OCI-LY7 (cell line): ENCODE measurements around the gene ITGB2. TPM values are rescaled to one million over a fixed set of nuclear protein-coding genes. Genes with fewer than 3 reads are reported as not detected.
"Not testable (repeated sequence)": the region's sequence is repeated elsewhere in the genome, so short reads cannot be mapped to it uniquely, and the experiment has no call there.

Experiments used
- BruUV-seq: library from RNA; stranded (reverse); fragments of 400-500 nt; replicated peaks from 2 replicates; lab custom pipeline; 2021; lab: Mats Ljungman, UMichigan
- CTCF ChIA-PET: fragments of 300-600 bp; sonication (Branson Sonifier 250); formaldehyde crosslinking; loops from one replicate; lab custom pipeline; 2022; ENCODE audit warnings: antibody characterized with exemption; ENCODE audit not compliant: unreplicated experiment; lab: Charles Lee
- POLR2A ChIA-PET: fragments of 300-600 bp; sonication (Branson Sonifier 250); formaldehyde crosslinking; loops from one replicate; lab custom pipeline; 2022; ENCODE audit warnings: antibody characterized with exemption; lab: Charles Lee
- DNase-seq: peaks from one replicate; pipeline ENCODE4 v3.0.0-alpha.2; 2015; ENCODE audit warnings: low spot score
- H2AFZ ChIP-seq: fragments of 200-600 bp; sonication (generic), shearing (Covaris generic); 2 replicates; pipeline ENCODE4 v1.6.1; 2014; ENCODE audit warnings: mild to moderate bottlenecking, antibody characterized with exemption, low read length, moderate library complexity
- H3K27ac ChIP-seq: fragments of 200-600 bp; sonication (generic); 2 replicates; pipeline ENCODE4 v1.5.1; 2014; ENCODE audit warnings: mixed run types, low read depth, mild to moderate bottlenecking, moderate library complexity, low read length, inconsistent platforms; ENCODE audit not compliant: poor library complexity, severe bottlenecking
- H3K36me3 ChIP-seq: fragments of 200-600 bp; sonication (generic); 2 replicates; pipeline ENCODE4 v1.6.1; 2014; ENCODE audit warnings: mild to moderate bottlenecking, antibody characterized with exemption, low read length, moderate library complexity, mixed read lengths; ENCODE audit not compliant: insufficient read depth
- H3K4me1 ChIP-seq: fragments of 200-600 bp; sonication (generic); 2 replicates; pipeline ENCODE4 v1.5.1; 2014; ENCODE audit warnings: mild to moderate bottlenecking, low read length; ENCODE audit not compliant: insufficient read depth, poor library complexity, severe bottlenecking
- H3K4me2 ChIP-seq: fragments of 200-600 bp; sonication (generic); 2 replicates; pipeline ENCODE4 v1.6.1; 2014; ENCODE audit warnings: mild to moderate bottlenecking, low read length
- H3K4me3 ChIP-seq: fragments of 200-600 bp; sonication (generic); 2 replicates; pipeline ENCODE4 v1.5.1; 2014; ENCODE audit warnings: mild to moderate bottlenecking, low read depth, low read length; ENCODE audit not compliant: poor library complexity, severe bottlenecking
- H3K79me2 ChIP-seq: fragments of 200-600 bp; sonication (generic); 2 replicates; pipeline ENCODE4 v1.6.1; 2016; ENCODE audit warnings: low read depth, mild to moderate bottlenecking, low read length, moderate library complexity, mixed read lengths; ENCODE audit not compliant: insufficient read depth
- H3K9me2 ChIP-seq: fragments of 200-600 bp; sonication (generic); 2 replicates; pipeline ENCODE4 v1.6.1; 2016; ENCODE audit warnings: mild to moderate bottlenecking, low read length, mixed read lengths; ENCODE audit not compliant: insufficient read depth
- H3K9me3 ChIP-seq: fragments of 200-600 bp; sonication (generic); 2 replicates; pipeline ENCODE4 v1.6.1; 2014; ENCODE audit warnings: mild to moderate bottlenecking, mixed run types, low read length, mixed read lengths
- H4K20me1 ChIP-seq: fragments of 200-600 bp; sonication (generic); 2 replicates; pipeline ENCODE4 v1.6.1; 2014; ENCODE audit warnings: mild to moderate bottlenecking, antibody characterized with exemption, low read length, moderate library complexity, mixed read lengths; ENCODE audit not compliant: insufficient read depth
- EZH2phosphoT487 ChIP-seq: fragments of 200-600 bp; sonication (generic); IDR thresholded peaks from 2 replicates; pipeline ENCODE4 v1.6.1; 2018; ENCODE audit warnings: low read depth, borderline replicate concordance, mild to moderate bottlenecking, mixed run types, antibody characterized with exemption, low read length, moderate library complexity, mixed read lengths
- intact Hi-C: fragments of 100-400 bp; cut with micrococcal nuclease; formaldehyde crosslinking; loops from one replicate; pipeline ENCODE4 v1.10.0; 2022; ENCODE audit not compliant: unreplicated experiment
- total RNA-seq, 2 experiments: library from RNA; depleted of rRNA in 1 of 2; stranded (reverse); fragments of >200 nt in 1 of 2; shearing (Covaris generic) in 1 of 2; gene quantifications; 2 replicates each; pipeline ENCODE4 v1.2.3, GENCODE V29; 2014 to 2022
- TF ChIP-seq, protein P1 (sequence below): fragments of 200-600 bp; sonication (generic); conservative IDR thresholded peaks from 2 replicates; pipeline ENCODE4 v1.5.1; 2014; ENCODE audit warnings: mild to moderate bottlenecking, antibody characterized with exemption, low read length, moderate library complexity, mixed read lengths

The ITGB2 gene
- total RNA-seq, 2 experiments from 2014 or later = 11.6 to 78.9 TPM

DNA sequence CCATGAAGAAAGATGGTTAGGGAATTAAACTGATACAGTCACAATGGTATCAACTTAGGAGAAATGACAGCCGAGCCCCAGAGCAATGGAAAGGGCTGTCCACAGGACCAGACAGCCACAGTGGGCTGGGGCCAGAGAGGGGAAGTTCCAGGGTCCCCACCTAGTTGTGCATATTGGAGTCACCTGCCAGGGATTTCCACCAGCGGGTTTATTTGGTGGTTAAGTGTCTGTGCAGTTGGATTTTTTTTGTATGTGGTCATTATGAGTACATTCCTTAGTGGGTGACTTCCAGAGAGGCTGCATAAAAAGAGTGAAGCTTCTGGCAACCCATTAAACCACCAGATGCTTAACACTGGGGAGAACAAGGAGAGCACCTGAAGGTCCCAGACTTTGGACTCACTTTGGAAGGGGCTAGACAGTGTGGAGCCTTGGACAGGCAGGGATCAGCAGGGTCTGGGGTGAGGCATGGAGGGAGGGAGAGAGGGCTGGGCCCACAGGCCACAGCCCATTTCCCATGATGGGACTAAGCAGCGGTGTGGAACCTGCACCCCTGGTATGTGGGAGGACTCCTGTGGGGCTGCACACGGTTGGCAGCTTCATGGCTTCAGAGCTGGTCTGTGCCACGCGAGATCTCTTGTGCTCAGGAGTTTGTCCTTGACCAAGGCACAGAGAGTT, 39.4 kb downstream of the ITGB2 start:
- H2AFZ ChIP-seq = peak overlapping the region; percentile 68; the same call in 1 of the 2 replicates
- no TSS peak for BruUV-seq
- no peaks in the 10 kb centered on the region for H3K9me2 ChIP-seq
- DNase-seq = no peak
- no peaks in the 10 kb centered on the region for H3K79me2 ChIP-seq
- no peak overlapping the region for H3K4me3 ChIP-seq
- no peak overlapping the region for H3K27ac ChIP-seq
- H3K9me3 ChIP-seq = no peaks in the 10 kb centered on the region
- intact Hi-C loops = no loop called here
- peaks cover 25% of the 10 kb centered on the region for H3K4me1 ChIP-seq
- no peaks in the 10 kb centered on the region for H3K36me3 ChIP-seq
- TF ChIP-seq, protein P1, sequence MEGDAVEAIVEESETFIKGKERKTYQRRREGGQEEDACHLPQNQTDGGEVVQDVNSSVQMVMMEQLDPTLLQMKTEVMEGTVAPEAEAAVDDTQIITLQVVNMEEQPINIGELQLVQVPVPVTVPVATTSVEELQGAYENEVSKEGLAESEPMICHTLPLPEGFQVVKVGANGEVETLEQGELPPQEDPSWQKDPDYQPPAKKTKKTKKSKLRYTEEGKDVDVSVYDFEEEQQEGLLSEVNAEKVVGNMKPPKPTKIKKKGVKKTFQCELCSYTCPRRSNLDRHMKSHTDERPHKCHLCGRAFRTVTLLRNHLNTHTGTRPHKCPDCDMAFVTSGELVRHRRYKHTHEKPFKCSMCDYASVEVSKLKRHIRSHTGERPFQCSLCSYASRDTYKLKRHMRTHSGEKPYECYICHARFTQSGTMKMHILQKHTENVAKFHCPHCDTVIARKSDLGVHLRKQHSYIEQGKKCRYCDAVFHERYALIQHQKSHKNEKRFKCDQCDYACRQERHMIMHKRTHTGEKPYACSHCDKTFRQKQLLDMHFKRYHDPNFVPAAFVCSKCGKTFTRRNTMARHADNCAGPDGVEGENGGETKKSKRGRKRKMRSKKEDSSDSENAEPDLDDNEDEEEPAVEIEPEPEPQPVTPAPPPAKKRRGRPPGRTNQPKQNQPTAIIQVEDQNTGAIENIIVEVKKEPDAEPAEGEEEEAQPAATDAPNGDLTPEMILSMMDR = no peak
- TF ChIP-seq EZH2phosphoT487 = no peak
- H3K4me2 ChIP-seq = peak overlapping the region; percentile 31
- CTCF ChIA-PET = no interaction called here
- H4K20me1 ChIP-seq = no peaks in the 10 kb centered on the region
- POLR2A ChIA-PET = no interaction called here

DNA sequence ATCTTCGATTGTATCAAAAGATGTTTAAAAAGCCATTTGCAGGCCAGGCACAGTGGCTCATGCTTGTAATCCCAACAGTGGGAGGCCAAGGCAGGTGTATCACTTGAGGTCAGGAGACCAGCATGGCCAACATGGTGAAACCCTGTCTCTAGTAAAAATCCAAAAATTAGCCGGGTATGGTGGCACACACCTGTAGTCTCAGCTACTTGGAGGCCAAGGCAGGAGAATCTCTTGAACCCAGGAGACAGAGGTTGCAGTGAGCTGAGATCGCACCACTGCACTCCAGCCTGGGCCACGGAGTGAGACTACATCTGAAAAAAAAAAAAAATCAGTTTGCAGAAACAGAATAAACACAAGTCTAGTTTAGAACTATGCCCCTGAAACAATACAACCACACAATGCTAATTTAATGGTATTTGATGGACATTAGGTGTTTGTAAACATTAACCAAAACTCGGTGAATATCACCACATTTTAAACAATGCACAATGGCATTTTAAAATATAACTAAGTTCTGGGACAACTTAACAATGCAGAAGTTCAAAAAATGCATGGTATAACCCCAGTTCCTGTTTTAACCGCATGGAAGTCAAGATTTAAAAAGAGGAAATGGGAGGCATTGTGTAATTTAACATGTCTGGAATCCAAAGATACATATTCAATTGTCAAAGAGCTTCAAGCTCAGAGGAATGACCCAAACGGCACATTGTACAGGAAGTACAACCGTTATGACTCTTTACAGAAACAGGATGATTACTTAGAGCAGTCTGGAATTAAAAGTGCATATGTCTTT, 40.1 kb downstream of the ITGB2 start:
- no TSS peak for BruUV-seq
- no peaks in the 10 kb centered on the region for H3K9me3 ChIP-seq
- H3K36me3 ChIP-seq = no peaks in the 10 kb centered on the region
- ChIA-PET POLR2A (interaction anchor here (0.6 kb wide), 1 partner anchor 57 kb away, joined by 4 read pairs; no protein-coding TSS in a partner anchor), CTCF (no interaction called here)
- no peak overlapping the region for H3K4me3 ChIP-seq
- DNase-seq = peak; percentile 36
- peak overlapping the region; percentile 68; the same call in 1 of the 2 replicates for H2AFZ ChIP-seq
- no peaks in the 10 kb centered on the region for H3K79me2 ChIP-seq
- H3K4me1 ChIP-seq = peaks cover 28% of the 10 kb centered on the region
- no peaks in the 10 kb centered on the region for H3K9me2 ChIP-seq
- TF ChIP-seq EZH2phosphoT487 = no peak
- TF ChIP-seq, protein P1 = no peak
- intact Hi-C loops = no loop called here
- H3K4me2 ChIP-seq = peak overlapping the region; percentile 31
- no peaks in the 10 kb centered on the region for H4K20me1 ChIP-seq
- no peak overlapping the region for H3K27ac ChIP-seq

DNA sequence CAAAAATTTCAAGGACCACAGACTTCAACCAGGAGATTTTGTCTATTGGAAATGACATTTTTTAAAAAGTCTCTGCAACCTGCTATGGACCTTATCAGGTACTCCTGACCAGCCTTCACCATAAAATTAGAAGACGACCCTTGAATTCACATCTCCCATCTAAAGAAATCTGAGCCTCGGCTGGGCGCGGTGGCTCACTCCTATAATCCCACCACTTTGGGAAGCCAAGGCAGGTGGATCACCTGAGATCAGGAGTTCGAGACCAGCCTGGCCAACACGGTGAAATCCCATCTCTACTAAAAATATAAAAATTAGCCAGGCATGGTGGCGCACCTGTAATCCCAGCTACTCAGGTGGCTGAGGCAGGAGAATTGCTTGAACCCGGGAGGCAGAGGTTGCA, 41.5 kb downstream of the ITGB2 start:
- DNase-seq, intact Hi-C loops, H3K4me2 ChIP-seq, POLR2A ChIA-PET, H3K36me3 ChIP-seq, BruUV-seq, H2AFZ ChIP-seq, H3K9me3 ChIP-seq, H3K4me3 ChIP-seq, H3K27ac ChIP-seq, H3K9me2 ChIP-seq, H4K20me1 ChIP-seq, CTCF ChIA-PET, H3K79me2 ChIP-seq: not testable (repeated sequence)
- peaks cover 41% of the 10 kb centered on the region for H3K4me1 ChIP-seq
